Ishikawa (cell line): Measurements from ENCODE around the gene OR5M3.

Source experiments
- CEBPB ChIP-seq: IDR thresholded peaks from 2 replicates; pipeline ENCODE4 v1.6.1; 2012
- CREB1 ChIP-seq: IDR thresholded peaks from 2 replicates; pipeline ENCODE4 v1.6.1; 2012; ENCODE audit warnings: low read depth
- EGR1 ChIP-seq: IDR thresholded peaks from 2 replicates; pipeline ENCODE4 v1.6.1; 2012
- EP300 ChIP-seq: IDR thresholded peaks from 2 replicates; pipeline ENCODE4 v1.6.1; 2012; ENCODE audit warnings: borderline replicate concordance
- FOXM1 ChIP-seq: IDR thresholded peaks from 2 replicates; pipeline ENCODE4 v1.6.1; 2012; ENCODE audit warnings: low read depth, borderline replicate concordance
- MAX ChIP-seq: IDR thresholded peaks from 2 replicates; pipeline ENCODE4 v1.6.1; 2012
- NFIC ChIP-seq: IDR thresholded peaks from 2 replicates; pipeline ENCODE4 v1.6.1; 2012
- RAD21 ChIP-seq: IDR thresholded peaks from 2 replicates; pipeline ENCODE4 v1.6.1; 2012; ENCODE audit warnings: low read depth
- REST ChIP-seq: IDR thresholded peaks from 2 replicates; pipeline ENCODE4 v1.6.1; 2012; ENCODE audit warnings: low read depth, mild to moderate bottlenecking
- TAF1 ChIP-seq: IDR thresholded peaks from 2 replicates; pipeline ENCODE4 v1.6.1; 2012; ENCODE audit warnings: low read depth, mild to moderate bottlenecking
- TCF12 ChIP-seq: IDR thresholded peaks from 2 replicates; pipeline ENCODE4 v1.6.1; 2012; ENCODE audit warnings: low read depth
- TEAD4 ChIP-seq: IDR thresholded peaks from 2 replicates; pipeline ENCODE4 v1.6.1; 2012
- USF1 ChIP-seq: IDR thresholded peaks from 2 replicates; pipeline ENCODE4 v1.6.1; 2012
- YY1 ChIP-seq: IDR thresholded peaks from 2 replicates; pipeline ENCODE4 v1.6.1; 2012; ENCODE audit warnings: low read depth
- ZBTB7A ChIP-seq: IDR thresholded peaks from 2 replicates; pipeline ENCODE4 v1.6.1; 2012; ENCODE audit warnings: low read depth

Gene OR5M3

GRCh38 chr11:56473252-56473651 is at the start of gene OR5M3:
TSS of gene OR5M3 (minus strand) at chr11:56473352. CDS start at chr11:56470497, 2,855 bp downstream.
- TF ChIP-seq REST: no peak
- TF ChIP-seq NFIC: no peak
- TF ChIP-seq TAF1: no peak
- TF ChIP-seq EGR1: no peak
- TF ChIP-seq EP300: no peak
- TF ChIP-seq YY1: no peak
- no peak for TF ChIP-seq FOXM1
- TF ChIP-seq TEAD4: no peak
- TF ChIP-seq ZBTB7A: no peak
- no peak for TF ChIP-seq CREB1
- TF ChIP-seq TCF12: no peak
- TF ChIP-seq CEBPB: no peak
- TF ChIP-seq USF1: no peak
- TF ChIP-seq MAX: no peak
- no peak for TF ChIP-seq RAD21

- TF ChIP-seq EP300 (no peak), YY1 (no peak), TEAD4 (no peak), USF1 (no peak)
These were observed 48.9 kb upstream of the OR5M3 start for GRCh38 chr11:56522008-56522407.

- TF ChIP-seq CEBPB (no peak), TAF1 (no peak), TCF12 (no peak), YY1 (no peak), CREB1 (no peak), FOXM1 (no peak), MAX (no peak), USF1 (no peak), NFIC (no peak), EP300 (no peak), TEAD4 (no peak)
These were observed 40.1 kb upstream of the OR5M3 start for GRCh38 chr11:56513280-56513679.

- TF ChIP-seq CREB1: no peak
- TF ChIP-seq TCF12: no peak
- TF ChIP-seq MAX: no peak
- no peak for TF ChIP-seq EP300
- TF ChIP-seq NFIC: no peak
- TF ChIP-seq TAF1: no peak
- TF ChIP-seq FOXM1: no peak
- TF ChIP-seq ZBTB7A: no peak
- TF ChIP-seq YY1: no peak
- TF ChIP-seq REST: no peak
- TF ChIP-seq USF1: no peak
- no peak for TF ChIP-seq EGR1
- no peak for TF ChIP-seq CEBPB
- TF ChIP-seq RAD21: no peak
These were observed 36.3 kb upstream of the OR5M3 start for GRCh38 chr11:56509439-56509838.

GRCh38 chr11:56497010-56497409 is 23.9 kb upstream of the OR5M3 start:
- TF ChIP-seq ZBTB7A: no peak
- no peak for TF ChIP-seq CEBPB
- TF ChIP-seq CREB1: no peak
- TF ChIP-seq YY1: no peak
- TF ChIP-seq TCF12: no peak
- no peak for TF ChIP-seq NFIC
- TF ChIP-seq EP300: no peak
- no peak for TF ChIP-seq TAF1
- TF ChIP-seq REST: no peak
